Aorta (tissue), 5 donors: Measurements from ENCODE around the gene TMED7. TPM values are rescaled to one million over a fixed set of nuclear protein-coding genes. Genes with fewer than 3 reads are reported as not detected.
"Not testable (repeated sequence)": the region's sequence is repeated elsewhere in the genome, so short reads cannot be mapped to it uniquely, and the experiment has no call there.

Experiments used
- ATAC-seq: fragments of 200-7000 bp; cut with Tn5 transposase; one replicate; pipeline ENCODE4 v1.9.1; 2022; ENCODE audit warnings: moderate library complexity; ENCODE audit not compliant: low FRiP score
- DNase-seq, 2 donors: peaks; one replicate each; pipeline ENCODE4 v3.0.0-alpha.2; 2020
- H3K27ac ChIP-seq, 2 donors: one replicate each; pipeline ENCODE4 v1.5.1; 2013; ENCODE audit warnings: low read length in 2 of 2, mild to moderate bottlenecking in 2 of 2, moderate library complexity in 2 of 2, control low read depth in 1 of 2, inconsistent platforms in 1 of 2, low read depth in 1 of 2
- H3K27me3 ChIP-seq, 2 donors: one replicate each; pipeline ENCODE4 v1.6.1; 2013; ENCODE audit warnings: control low read depth in 1 of 2, low read length in 1 of 2, mild to moderate bottlenecking in 1 of 2, moderate library complexity in 1 of 2; ENCODE audit not compliant: insufficient read depth in 2 of 2, control insufficient read depth in 1 of 2
- H3K36me3 ChIP-seq, 2 donors: one replicate each; pipeline ENCODE4 v1.6.1; 2013; ENCODE audit warnings: control low read depth in 1 of 2, low read length in 1 of 2, mild to moderate bottlenecking in 1 of 2; ENCODE audit not compliant: insufficient read depth in 2 of 2, control insufficient read depth in 1 of 2
- H3K4me1 ChIP-seq, 2 donors: one replicate each; pipeline ENCODE4 v1.6.1; 2013; ENCODE audit warnings: low read length in 2 of 2, control low read depth in 1 of 2, mild to moderate bottlenecking in 1 of 2, moderate library complexity in 1 of 2; ENCODE audit not compliant: insufficient read depth in 2 of 2, control insufficient read depth in 1 of 2
- H3K4me3 ChIP-seq, 2 donors: one replicate each; pipeline ENCODE4 v1.5.1; 2013; ENCODE audit warnings: low read length in 2 of 2, control low read depth in 1 of 2, mild to moderate bottlenecking in 1 of 2
- H3K9me3 ChIP-seq: one replicate; pipeline ENCODE4 v1.6.1; 2013; ENCODE audit warnings: mild to moderate bottlenecking, low read length; ENCODE audit not compliant: control insufficient read depth
- WGBS, 2 donors: extraction: QIAGEN DNeasy Blood & Tissue Kit; methylation state at CpG; one replicate each; pipeline ENCODE4 v1.1.7; 2013; 5-methylcytosine and 5-hydroxymethylcytosine counted together
- intact Hi-C, 2 donors: fragments of 100-400 bp; cut with DNase I; formaldehyde crosslinking; loops; one replicate each; pipeline versions ENCODE4 v1.14.2 to v1.15.0; 2022
- long read RNA-seq, 2 donors: library from polyadenylated mRNA; unstranded; transcript quantifications; one replicate each; pipeline ENCODE4 v2.0.0, GENCODE V29; 2020 to 2021
- polyA plus RNA-seq, 2 donors: library from polyadenylated mRNA; stranded (reverse); fragments of 200-250 nt; gene quantifications; one replicate each; pipeline ENCODE4 v1.2.3, GENCODE V29; 2013
- total RNA-seq, 2 donors: library from RNA; stranded (reverse); fragmentation: NEBNext Ultra II Directional; extraction: Animal tissue kit (Norgen Biotek cat#: 25700); gene quantifications; one replicate each; pipeline ENCODE4 v1.2.1, GENCODE V29; 2021
- donor health status: healthy with polysubstance abuse.
- donor health status: Bipolar disorder and iron deficiency.
- donor health status: DM: no; HTN: no; CAD: no.
- donor health status: DM: no; HTN: no; CAD: no.
- donor health status: DM: yes; HTN: yes; CAD: no.

Gene TMED7
- 100 to 1,000 TPM in 1 of 2 donors, 10 to 100 TPM in 1; 98.6 to 101 TPM for total RNA-seq
- 10 to 100 TPM; 35.1 to 37.3 TPM for polyA plus RNA-seq
- long read RNA-seq, donor 1, transcript TMED7-201 (3 exons, 3,757 nt): major isoform, 29 of 32 reads
- long read RNA-seq, donor 1, partial matches to known transcripts: 2 of 32 reads
- long read RNA-seq, donor 1, other reads (novel, unspliced or antisense): 1 of 32 reads
- long read RNA-seq, donor 2, transcript TMED7-201 (3 exons, 3,757 nt): major isoform, 31 of 32 reads
- long read RNA-seq, donor 2, partial matches to known transcripts: 0 of 32 reads
- long read RNA-seq, donor 2, other reads (novel, unspliced or antisense): 1 of 32 reads

GRCh38 chr5:115625579-115626444 is at the start of gene TMED7:
TSS of gene TMED7 (minus strand) at chr5:115626036. CDS start at chr5:115625792, 244 bp downstream.
- intact Hi-C loops: loop anchor here in 1 of 2 donors (5.0 to 10.0 kb wide), 2 partner anchors 81 to 191 kb away; partner anchors contain the start of genes CDO1 and FEM1C
- WGBS, 2 donors: 0 to 1% methylated on average over 74 to 77 of the region's 77 CpGs
- H3K4me1 ChIP-seq: peaks cover 1 to 18% of the 10 kb centered on the region in 2 donors

GRCh38 chr5:115674782-115675181 is 48.9 kb upstream of the TMED7 start:
- H3K4me3 ChIP-seq, intact Hi-C loops, H3K36me3 ChIP-seq, H3K27me3 ChIP-seq, ATAC-seq, DNase-seq, H3K4me1 ChIP-seq, H3K27ac ChIP-seq, H3K9me3 ChIP-seq: not testable (repeated sequence)
- 67 to 81% methylated on average over 10 to 11 of the region's 11 CpGs for WGBS, 2 donors

More at GRCh38 chr5:115625579-115626444, at the start of gene TMED7:
- Histone ChIP-seq H3K4me3 (peak within 1 kb of the TSS; percentile 88 to 90), H3K9me3 (no peaks in the 10 kb centered on the region), H3K27ac (peak within 1 kb of the TSS; percentile 77 to 81), H3K36me3 (no peaks in the 10 kb centered on the region), H3K27me3 (no peaks in the 10 kb centered on the region)
- ATAC-seq (peak; percentile 100), DNase-seq (peak; percentile 100)

GRCh38 chr5:115673596-115673995 is 47.8 kb upstream of the TMED7 start:
- ATAC-seq: no peak
- no peaks in the 10 kb centered on the region for H3K36me3 ChIP-seq
- no peak overlapping the region for H3K4me3 ChIP-seq
- H3K9me3 ChIP-seq: no peaks in the 10 kb centered on the region
- no peak for DNase-seq
- no peaks in the 10 kb centered on the region for H3K4me1 ChIP-seq
- H3K27ac ChIP-seq: no peak overlapping the region
- WGBS, 2 donors: 0 to 31% methylated on average over 1 of the region's 1 CpG
- intact Hi-C loops: no loop called here
- no peaks in the 10 kb centered on the region for H3K27me3 ChIP-seq

GRCh38 chr5:115671939-115672338 is 46.1 kb upstream of the TMED7 start:
- 94 to 100% methylated on average over 1 of the region's 1 CpG for WGBS, 2 donors
- ATAC-seq (no peak), DNase-seq (no peak)
- intact Hi-C loops: no loop called here
- no peaks in the 10 kb centered on the region for H3K27me3 ChIP-seq
- no peaks in the 10 kb centered on the region for H3K4me1 ChIP-seq
- H3K36me3 ChIP-seq: no peaks in the 10 kb centered on the region
- H3K4me3 ChIP-seq: no peak overlapping the region
- H3K27ac ChIP-seq: no peak overlapping the region
- H3K9me3 ChIP-seq: no peaks in the 10 kb centered on the region

GRCh38 chr5:115666023-115666422 is 40.2 kb upstream of the TMED7 start:
- H3K9me3 ChIP-seq: no peaks in the 10 kb centered on the region
- intact Hi-C loops: no loop called here
- ATAC-seq: no peak
- H3K27me3 ChIP-seq: no peaks in the 10 kb centered on the region
- WGBS, 2 donors: 29 to 54% methylated on average over 2 of the region's 2 CpGs
- no peaks in the 10 kb centered on the region for H3K4me1 ChIP-seq
- no peak overlapping the region for H3K4me3 ChIP-seq
- no peak for DNase-seq
- no peak overlapping the region for H3K27ac ChIP-seq
- no peaks in the 10 kb centered on the region for H3K36me3 ChIP-seq

GRCh38 chr5:115661563-115661962 is 35.7 kb upstream of the TMED7 start:
- Histone ChIP-seq H3K4me3 (no peak overlapping the region), H3K4me1 (no peaks in the 10 kb centered on the region), H3K36me3 (no peaks in the 10 kb centered on the region), H3K27me3 (no peaks in the 10 kb centered on the region), H3K9me3 (no peaks in the 10 kb centered on the region), H3K27ac (no peak overlapping the region)
- DNase-seq (no peak), ATAC-seq (no peak)
- WGBS, 2 donors: 59 to 61% methylated on average over 2 of the region's 2 CpGs
- intact Hi-C loops: no loop called here

- Histone ChIP-seq H3K9me3 (no peaks in the 10 kb centered on the region), H3K4me3 (no peak overlapping the region), H3K4me1 (no peaks in the 10 kb centered on the region), H3K36me3 (no peaks in the 10 kb centered on the region), H3K27ac (no peak overlapping the region), H3K27me3 (no peaks in the 10 kb centered on the region)
- ATAC-seq: no peak
- 2 to 7% methylated on average over 4 of the region's 4 CpGs for WGBS, 2 donors
- intact Hi-C loops: no loop called here
- no peak for DNase-seq
These were observed 35.3 kb upstream of the TMED7 start for GRCh38 chr5:115661101-115661500.

GRCh38 chr5:115657881-115658233 is 32.0 kb upstream of the TMED7 start:
- WGBS, 2 donors: 87 to 93% methylated on average over 2 of the region's 2 CpGs
- intact Hi-C loops: no loop called here
- no peak for ATAC-seq

More at GRCh38 chr5:115657881-115658233, 32.0 kb upstream of the TMED7 start:
- H3K4me1 ChIP-seq: no peaks in the 10 kb centered on the region
- H3K9me3 ChIP-seq: no peaks in the 10 kb centered on the region
- H3K27ac ChIP-seq: no peak overlapping the region
- no peaks in the 10 kb centered on the region for H3K27me3 ChIP-seq
- H3K4me3 ChIP-seq: no peak overlapping the region
- no peaks in the 10 kb centered on the region for H3K36me3 ChIP-seq
- no peak for DNase-seq
